Smooth muscle cell (in vitro differentiated cells): ENCODE results near the gene SIL1. TPM values are rescaled to one million over a fixed set of nuclear protein-coding genes. Genes with fewer than 3 reads are reported as not detected.
A peak's percentile ranks its signal among the peaks of the same experiment; 100 is the strongest.

Experiments
- DNase-seq: peaks from one replicate; lab custom pipeline; 2025; ENCODE audit not compliant: unreplicated experiment; lab: John Stamatoyannopoulos, UW
- H2AFZ ChIP-seq: fragments of 200-600 bp; sonication (generic); 2 replicates; pipeline ENCODE4 v1.6.0; 2016; ENCODE audit warnings: antibody characterized with exemption, low read depth, mild to moderate bottlenecking
- H3F3A ChIP-seq: fragments of 200-600 bp; sonication (generic); 2 replicates; pipeline ENCODE4 v1.6.0; 2017; ENCODE audit warnings: antibody characterized with exemption, low read depth
- H3K27ac ChIP-seq: fragments of 200-600 bp; sonication (generic); 2 replicates; pipeline ENCODE4 v1.5.1; 2016; ENCODE audit warnings: low read depth, mild to moderate bottlenecking
- H3K27me3 ChIP-seq: fragments of 200-600 bp; sonication (generic); 2 replicates; pipeline ENCODE4 v1.6.1; 2016; ENCODE audit warnings: low read depth, mild to moderate bottlenecking
- H3K36me3 ChIP-seq: fragments of 200-600 bp; sonication (generic); 2 replicates; pipeline ENCODE4 v1.5.1; 2016; ENCODE audit warnings: low read depth
- H3K4me1 ChIP-seq: fragments of 200-600 bp; sonication (generic); 2 replicates; pipeline ENCODE4 v1.5.1; 2016; ENCODE audit warnings: low read depth
- H3K4me2 ChIP-seq: fragments of 200-600 bp; sonication (generic); 2 replicates; pipeline ENCODE4 v1.6.0; 2016; ENCODE audit warnings: mild to moderate bottlenecking
- H3K4me3 ChIP-seq: fragments of 200-600 bp; sonication (generic); 2 replicates; pipeline ENCODE4 v1.5.1; 2016; ENCODE audit warnings: mild to moderate bottlenecking
- H3K79me2 ChIP-seq: fragments of 200-600 bp; sonication (generic); 2 replicates; pipeline ENCODE4 v1.6.0; 2016; ENCODE audit warnings: low read depth, mild to moderate bottlenecking
- H3K9ac ChIP-seq: fragments of 200-600 bp; sonication (generic); 2 replicates; pipeline ENCODE4 v1.6.0; 2016; ENCODE audit warnings: low read depth
- H3K9me3 ChIP-seq: fragments of 200-600 bp; sonication (generic); replicated peaks from 2 replicates; pipeline ENCODE4 v1.5.1; 2016; ENCODE audit warnings: low read depth
- H4K20me1 ChIP-seq: fragments of 200-600 bp; sonication (generic); 2 replicates; pipeline ENCODE4 v1.6.0; 2016; ENCODE audit warnings: low read depth
- WGBS: methylation state at CpG from one replicate; pipeline ENCODE4 v1.1.7; 2016; ENCODE audit warnings: low lambda C conversion rate; 5-methylcytosine and 5-hydroxymethylcytosine counted together
- polyA plus RNA-seq: library from polyadenylated mRNA; unstranded; fragments of >200 nt; fragmentation: Nextera tagmentation; extraction: Ambion mirVana; gene quantifications from 2 replicates; pipeline ENCODE4 v1.2.1, GENCODE V29; 2016
- total RNA-seq: library from RNA; depleted of rRNA; stranded (reverse); fragments of >200 nt; gene quantifications from 2 replicates; pipeline ENCODE4 v1.2.3, GENCODE V29; 2014
- TF ChIP-seq, protein P1 (sequence below): fragments of 200-600 bp; sonication (generic); IDR thresholded peaks from 2 replicates; pipeline ENCODE4 v1.5.1; 2017; ENCODE audit warnings: borderline replicate concordance, mild to moderate bottlenecking, antibody characterized with exemption; ENCODE audit not compliant: insufficient read depth, poor library complexity, severe bottlenecking

The SIL1 gene
- total and polyA plus RNA-seq, 2 experiments from 2014 or later, result 45.5 to 119 TPM

DNA sequence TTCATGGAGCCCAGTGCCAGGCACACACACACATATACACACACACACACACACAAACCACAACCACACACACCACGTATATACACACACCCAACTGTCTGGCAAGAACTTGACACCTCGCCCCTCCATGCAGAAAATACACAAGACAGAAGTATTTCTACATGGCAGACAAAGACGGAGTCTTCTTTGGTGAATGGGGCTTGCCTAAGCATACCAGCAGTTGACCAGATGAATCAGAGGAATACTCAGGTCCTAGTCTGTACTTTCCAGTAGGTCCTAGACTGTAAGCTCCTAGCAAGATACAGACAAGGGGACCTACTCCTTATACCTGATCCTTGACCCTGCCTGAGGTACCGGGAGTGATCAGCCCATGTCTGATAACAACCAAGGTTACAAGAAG is 60.1 kb downstream of the SIL1 start:
- H3K4me1 ChIP-seq, result peaks cover 7% of the 10 kb centered on the region
- TF ChIP-seq, protein P1, sequence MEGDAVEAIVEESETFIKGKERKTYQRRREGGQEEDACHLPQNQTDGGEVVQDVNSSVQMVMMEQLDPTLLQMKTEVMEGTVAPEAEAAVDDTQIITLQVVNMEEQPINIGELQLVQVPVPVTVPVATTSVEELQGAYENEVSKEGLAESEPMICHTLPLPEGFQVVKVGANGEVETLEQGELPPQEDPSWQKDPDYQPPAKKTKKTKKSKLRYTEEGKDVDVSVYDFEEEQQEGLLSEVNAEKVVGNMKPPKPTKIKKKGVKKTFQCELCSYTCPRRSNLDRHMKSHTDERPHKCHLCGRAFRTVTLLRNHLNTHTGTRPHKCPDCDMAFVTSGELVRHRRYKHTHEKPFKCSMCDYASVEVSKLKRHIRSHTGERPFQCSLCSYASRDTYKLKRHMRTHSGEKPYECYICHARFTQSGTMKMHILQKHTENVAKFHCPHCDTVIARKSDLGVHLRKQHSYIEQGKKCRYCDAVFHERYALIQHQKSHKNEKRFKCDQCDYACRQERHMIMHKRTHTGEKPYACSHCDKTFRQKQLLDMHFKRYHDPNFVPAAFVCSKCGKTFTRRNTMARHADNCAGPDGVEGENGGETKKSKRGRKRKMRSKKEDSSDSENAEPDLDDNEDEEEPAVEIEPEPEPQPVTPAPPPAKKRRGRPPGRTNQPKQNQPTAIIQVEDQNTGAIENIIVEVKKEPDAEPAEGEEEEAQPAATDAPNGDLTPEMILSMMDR, result no peak
- no peak overlapping the region for H3K4me3 ChIP-seq
- H3K36me3 ChIP-seq, result no peaks in the 10 kb centered on the region
- peaks cover 43% of the 10 kb centered on the region for H3K79me2 ChIP-seq
- WGBS, result 86% methylated on average over 4 of the region's 4 CpGs
- H3K4me2 ChIP-seq, result peak overlapping the region; percentile 18
- no peaks in the 10 kb centered on the region for H3K9me3 ChIP-seq
- DNase-seq, result no peak
- H4K20me1 ChIP-seq, result peaks cover 78% of the 10 kb centered on the region
- no peaks in the 10 kb centered on the region for H3K27me3 ChIP-seq
- H3K27ac ChIP-seq, result peak overlapping the region; percentile 17
- H2AFZ ChIP-seq, result no peak overlapping the region
- H3F3A ChIP-seq, result peaks cover 6% of the 10 kb centered on the region
- H3K9ac ChIP-seq, result no peak overlapping the region

DNA sequence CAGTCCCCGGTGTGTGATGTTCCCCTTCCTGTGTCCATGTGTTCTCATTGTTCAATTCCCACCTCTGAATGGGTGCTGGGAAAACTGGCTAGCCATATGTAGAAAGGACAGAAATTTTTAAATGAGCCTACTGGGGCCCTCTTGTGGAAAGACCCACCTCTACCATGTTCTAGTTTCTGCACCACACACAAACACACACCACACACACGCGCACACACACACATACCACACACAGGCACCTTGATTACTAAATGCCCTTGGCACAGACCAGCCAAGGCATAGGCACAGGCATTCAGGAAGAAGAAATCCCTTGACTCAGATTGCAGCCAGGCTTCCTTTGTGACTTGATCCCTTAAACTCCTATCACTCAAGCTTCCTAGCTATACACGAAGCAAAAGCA is 60.5 kb downstream of the SIL1 start:
- TF ChIP-seq, protein P1, result peak; percentile 13
- Histone ChIP-seq H3K4me3 (no peak overlapping the region), H3K9ac (no peak overlapping the region), H3K27me3 (no peaks in the 10 kb centered on the region), H3K9me3 (no peaks in the 10 kb centered on the region), H2AFZ (no peak overlapping the region), H3K79me2 (peaks cover 41% of the 10 kb centered on the region), H3K4me2 (no peak overlapping the region), H3K4me1 (peaks cover 7% of the 10 kb centered on the region), H3K27ac (no peak overlapping the region), H4K20me1 (peaks cover 82% of the 10 kb centered on the region), H3F3A (peaks cover 6% of the 10 kb centered on the region), H3K36me3 (no peaks in the 10 kb centered on the region)
- DNase-seq, result no peak
- 64% methylated on average over 4 of the region's 4 CpGs for WGBS

DNA sequence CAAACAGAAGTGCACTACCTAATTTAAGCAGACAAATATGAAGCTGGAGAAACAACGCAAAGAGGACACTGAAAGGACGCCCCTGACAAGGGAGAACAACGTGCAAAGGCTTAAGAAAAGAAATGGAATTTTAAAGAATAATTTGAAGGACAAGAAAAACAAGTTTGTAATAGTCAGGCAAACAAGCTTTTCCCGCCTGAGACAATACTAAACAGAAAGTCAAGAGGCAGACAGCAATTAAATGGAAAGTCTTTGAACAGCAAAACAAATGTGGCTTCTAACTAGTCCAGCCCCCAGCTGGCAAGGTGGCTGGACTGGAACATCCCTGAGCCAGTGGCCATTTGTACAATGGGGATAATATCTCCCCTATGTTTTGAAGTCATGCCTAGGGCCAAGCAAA is 63.3 kb downstream of the SIL1 start:
- no peak overlapping the region for H3K9ac ChIP-seq
- peaks cover 6% of the 10 kb centered on the region for H3F3A ChIP-seq
- 64% methylated on average over 4 of the region's 4 CpGs for WGBS
- no peak overlapping the region for H3K4me2 ChIP-seq
- peaks cover 30% of the 10 kb centered on the region for H3K79me2 ChIP-seq
- TF ChIP-seq, protein P1, result no peak
- H4K20me1 ChIP-seq, result peaks cover 59% of the 10 kb centered on the region
- peaks cover 19% of the 10 kb centered on the region for H3K4me1 ChIP-seq
- no peak overlapping the region for H3K4me3 ChIP-seq
- no peak overlapping the region for H2AFZ ChIP-seq
- no peak overlapping the region for H3K27ac ChIP-seq
- no peaks in the 10 kb centered on the region for H3K9me3 ChIP-seq
- H3K27me3 ChIP-seq, result no peaks in the 10 kb centered on the region
- H3K36me3 ChIP-seq, result no peaks in the 10 kb centered on the region
- DNase-seq, result no peak

DNA sequence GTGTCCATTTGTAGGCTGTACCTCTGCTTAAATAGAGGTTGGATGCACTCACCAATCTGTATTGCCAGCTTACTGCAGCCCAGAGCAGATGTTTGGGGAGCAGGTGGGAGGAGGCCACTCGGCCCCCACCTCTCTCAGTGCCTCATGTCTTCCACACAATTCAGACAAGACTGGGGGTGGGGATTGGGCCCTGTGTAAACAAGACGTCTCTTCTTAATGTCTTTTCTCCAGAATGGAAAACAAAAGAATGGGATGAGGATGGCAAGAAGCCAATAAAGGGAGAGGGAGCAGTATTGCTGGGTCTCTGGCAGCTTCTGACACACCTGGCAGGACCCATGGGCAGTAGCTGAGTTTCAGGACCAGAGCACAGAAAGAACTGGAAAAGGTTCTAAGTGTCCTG is 64.9 kb downstream of the SIL1 start:
- Histone ChIP-seq H3K27ac (no peak overlapping the region), H3K27me3 (no peaks in the 10 kb centered on the region), H4K20me1 (peaks cover 48% of the 10 kb centered on the region), H3K79me2 (peaks cover 29% of the 10 kb centered on the region), H3K9me3 (no peaks in the 10 kb centered on the region), H3F3A (no peaks in the 10 kb centered on the region), H3K4me2 (no peak overlapping the region), H2AFZ (no peak overlapping the region), H3K4me1 (peaks cover 12% of the 10 kb centered on the region), H3K36me3 (no peaks in the 10 kb centered on the region), H3K4me3 (no peak overlapping the region), H3K9ac (no peak overlapping the region)
- TF ChIP-seq, protein P1, result no peak
- WGBS, result 75% methylated on average over 2 of the region's 2 CpGs
- no peak for DNase-seq
